H1 (cell line): ENCODE measurements around the gene TTC22.

Source experiments
- EZH2 ChIP-seq: fragments of 200-600 bp; sonication (generic); IDR thresholded peaks from 2 replicates; pipeline ENCODE4 v1.7.1; 2012; ENCODE audit warnings: low read depth, mild to moderate bottlenecking, moderate library complexity, low read length, inconsistent platforms; ENCODE audit not compliant: severe bottlenecking
- SP1 ChIP-seq: IDR thresholded peaks from 2 replicates; pipeline ENCODE4 v1.6.1; 2011; ENCODE audit warnings: low read depth, low read length
- TF ChIP-seq, protein P1 (sequence below), 3 experiments: IDR thresholded peaks; 1 replicate in 2 of 3; 2 replicates in 1 of 3; pipeline versions ENCODE4 v1.5.1 to v1.6.1; 2011; ENCODE audit warnings: low read length in 3 of 3, mild to moderate bottlenecking in 3 of 3, inconsistent platforms in 2 of 3, low read depth in 1 of 3, moderate library complexity in 1 of 3; ENCODE audit not compliant: insufficient read depth in 1 of 3; ENCODE audit errors: control extremely low read depth in 1 of 3

DNA sequence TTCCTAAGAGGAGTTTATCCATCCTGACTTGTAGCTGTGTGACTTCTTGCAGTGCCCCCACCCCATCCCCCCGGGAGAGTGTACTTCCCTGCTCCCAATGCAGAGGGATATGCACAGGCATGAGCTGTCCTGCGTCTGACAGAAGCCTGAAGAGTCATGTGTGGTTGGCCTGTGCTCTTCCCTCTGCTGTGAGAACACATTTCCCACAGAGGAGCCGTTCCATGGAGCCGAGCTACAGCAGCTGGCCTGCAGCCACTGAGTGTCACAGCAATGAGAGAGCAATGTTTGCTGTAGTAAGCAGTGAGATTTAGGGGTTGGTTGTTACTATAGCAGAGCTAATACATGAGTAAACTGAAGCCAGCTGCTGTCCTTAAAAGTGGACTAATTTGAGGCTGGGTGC is 58.8 kb downstream of the TTC22 start:
- TF ChIP-seq, protein P1, sequence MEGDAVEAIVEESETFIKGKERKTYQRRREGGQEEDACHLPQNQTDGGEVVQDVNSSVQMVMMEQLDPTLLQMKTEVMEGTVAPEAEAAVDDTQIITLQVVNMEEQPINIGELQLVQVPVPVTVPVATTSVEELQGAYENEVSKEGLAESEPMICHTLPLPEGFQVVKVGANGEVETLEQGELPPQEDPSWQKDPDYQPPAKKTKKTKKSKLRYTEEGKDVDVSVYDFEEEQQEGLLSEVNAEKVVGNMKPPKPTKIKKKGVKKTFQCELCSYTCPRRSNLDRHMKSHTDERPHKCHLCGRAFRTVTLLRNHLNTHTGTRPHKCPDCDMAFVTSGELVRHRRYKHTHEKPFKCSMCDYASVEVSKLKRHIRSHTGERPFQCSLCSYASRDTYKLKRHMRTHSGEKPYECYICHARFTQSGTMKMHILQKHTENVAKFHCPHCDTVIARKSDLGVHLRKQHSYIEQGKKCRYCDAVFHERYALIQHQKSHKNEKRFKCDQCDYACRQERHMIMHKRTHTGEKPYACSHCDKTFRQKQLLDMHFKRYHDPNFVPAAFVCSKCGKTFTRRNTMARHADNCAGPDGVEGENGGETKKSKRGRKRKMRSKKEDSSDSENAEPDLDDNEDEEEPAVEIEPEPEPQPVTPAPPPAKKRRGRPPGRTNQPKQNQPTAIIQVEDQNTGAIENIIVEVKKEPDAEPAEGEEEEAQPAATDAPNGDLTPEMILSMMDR (IDR thresholded peaks at IDR 0.05; ENCODE audit: control extremely low read depth in 1 of 3, insufficient read depth in 1 of 3, low read depth in 1 of 3, low read length in 3 of 3), result no peak
- no peak for TF ChIP-seq SP1
- no peak for TF ChIP-seq EZH2
